MCF 10A (cell line): ENCODE data around the gene ANK2. TPM values are rescaled to one million over a fixed set of nuclear protein-coding genes. Genes with fewer than 3 reads are reported as not detected.

Source experiments
- BruUV-seq: library from RNA; stranded (reverse); fragments of 400-500 nt; replicated peaks from 2 replicates; lab custom pipeline; 2021; lab: Mats Ljungman, UMichigan
- CTCF ChIA-PET: fragments of 300-600 bp; sonication (Branson Sonifier 250); formaldehyde crosslinking; extraction: SDS; loops from one replicate; lab custom pipeline; 2021; ENCODE audit warnings: antibody characterized with exemption, inconsistent platforms; lab: Yijun Ruan, JAX
- POLR2A ChIA-PET: fragments of 300-600, 350-650 bp; sonication (Branson Sonifier 250); formaldehyde crosslinking; extraction: SDS; loops from one replicate; lab custom pipeline; 2020; ENCODE audit warnings: antibody characterized with exemption, inconsistent platforms; lab: Yijun Ruan, JAX
- DNase-seq: peaks from one replicate; pipeline ENCODE4 v3.0.0-alpha.2; 2018; ENCODE audit not compliant: unreplicated experiment
- H3K27ac Mint-ChIP-seq: one replicate; pipeline ENCODE4 v1.8.0; 2022; ENCODE audit warnings: mild to moderate bottlenecking, low read depth, mixed read lengths; ENCODE audit not compliant: unreplicated experiment
- H3K27me3 Mint-ChIP-seq: one replicate; pipeline ENCODE4 v1.8.0; 2022; ENCODE audit warnings: mixed read lengths; ENCODE audit not compliant: insufficient read depth, unreplicated experiment
- H3K36me3 Mint-ChIP-seq: one replicate; pipeline ENCODE4 v1.8.0; 2022; ENCODE audit warnings: mild to moderate bottlenecking, moderate library complexity, mixed read lengths; ENCODE audit not compliant: insufficient read depth, unreplicated experiment
- H3K4me1 Mint-ChIP-seq: one replicate; pipeline ENCODE4 v1.8.0; 2022; ENCODE audit warnings: mixed read lengths; ENCODE audit not compliant: insufficient read depth, unreplicated experiment
- H3K4me3 Mint-ChIP-seq: one replicate; pipeline ENCODE4 v1.8.0; 2022; ENCODE audit warnings: mild to moderate bottlenecking, moderate library complexity, mixed read lengths; ENCODE audit not compliant: unreplicated experiment
- H3K9me3 Mint-ChIP-seq: one replicate; pipeline ENCODE4 v1.8.0; 2022; ENCODE audit warnings: mixed read lengths; ENCODE audit not compliant: unreplicated experiment
- intact Hi-C: fragments of 100-400 bp; cut with micrococcal nuclease; formaldehyde crosslinking; loops from 2 replicates; pipeline ENCODE4 v1.14.1; 2022
- total RNA-seq: library from RNA; stranded (reverse); gene quantifications from 2 replicates; pipeline ENCODE4 v1.2.3, GENCODE V29; 2022
- TF ChIP-seq, protein P1 (sequence below): fragments of 200-600 bp; IDR thresholded peaks from one replicate; pipeline ENCODE4 v1.8.0; 2022; ENCODE audit warnings: antibody characterized with exemption, mild to moderate bottlenecking; ENCODE audit not compliant: unreplicated experiment

ANK2 gene
- total RNA-seq, 1 experiment from 2014 or later, result 37.4 TPM

GRCh38 chr4:113186913-113187312 lies 137.5 kb downstream of the ANK2 start:
- H3K27ac Mint-ChIP-seq, result no peak overlapping the region
- CTCF ChIA-PET, result no interaction called here

DNA sequence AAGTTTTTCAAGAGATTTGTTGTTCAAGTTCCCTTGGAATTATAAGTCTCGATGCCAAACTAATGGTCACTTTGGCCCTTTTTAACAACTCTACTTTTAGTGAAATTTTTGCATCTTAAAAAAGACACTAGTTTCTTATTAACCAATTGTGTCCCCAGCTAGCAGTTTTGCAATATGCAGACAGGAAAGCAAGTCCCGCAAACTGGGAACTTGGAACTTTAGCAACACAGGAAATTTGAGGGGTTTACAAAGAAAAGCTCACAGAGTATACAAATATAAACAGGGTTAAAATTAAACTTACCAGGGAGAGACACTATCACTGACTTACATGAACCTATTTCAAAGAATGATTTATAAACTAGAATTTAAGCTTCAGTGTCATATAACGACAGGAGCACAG lies 137.9 kb downstream of the ANK2 start:
- intact Hi-C loops, result no loop called here
- Mint-ChIP-seq H3K9me3 (no peaks in the 10 kb centered on the region), H3K27ac (no peak overlapping the region), H3K27me3 (no peaks in the 10 kb centered on the region), H3K4me3 (no peak overlapping the region), H3K36me3 (no peaks in the 10 kb centered on the region), H3K4me1 (no peaks in the 10 kb centered on the region)
- TF ChIP-seq, protein P1, sequence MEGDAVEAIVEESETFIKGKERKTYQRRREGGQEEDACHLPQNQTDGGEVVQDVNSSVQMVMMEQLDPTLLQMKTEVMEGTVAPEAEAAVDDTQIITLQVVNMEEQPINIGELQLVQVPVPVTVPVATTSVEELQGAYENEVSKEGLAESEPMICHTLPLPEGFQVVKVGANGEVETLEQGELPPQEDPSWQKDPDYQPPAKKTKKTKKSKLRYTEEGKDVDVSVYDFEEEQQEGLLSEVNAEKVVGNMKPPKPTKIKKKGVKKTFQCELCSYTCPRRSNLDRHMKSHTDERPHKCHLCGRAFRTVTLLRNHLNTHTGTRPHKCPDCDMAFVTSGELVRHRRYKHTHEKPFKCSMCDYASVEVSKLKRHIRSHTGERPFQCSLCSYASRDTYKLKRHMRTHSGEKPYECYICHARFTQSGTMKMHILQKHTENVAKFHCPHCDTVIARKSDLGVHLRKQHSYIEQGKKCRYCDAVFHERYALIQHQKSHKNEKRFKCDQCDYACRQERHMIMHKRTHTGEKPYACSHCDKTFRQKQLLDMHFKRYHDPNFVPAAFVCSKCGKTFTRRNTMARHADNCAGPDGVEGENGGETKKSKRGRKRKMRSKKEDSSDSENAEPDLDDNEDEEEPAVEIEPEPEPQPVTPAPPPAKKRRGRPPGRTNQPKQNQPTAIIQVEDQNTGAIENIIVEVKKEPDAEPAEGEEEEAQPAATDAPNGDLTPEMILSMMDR, result no peak
- ChIA-PET CTCF (no interaction called here), POLR2A (no interaction called here)
- BruUV-seq, result no TSS peak
- DNase-seq, result no peak

More at GRCh38 chr4:113186913-113187312, 137.5 kb downstream of the ANK2 start:
- Mint-ChIP-seq H3K36me3 (no peaks in the 10 kb centered on the region), H3K4me1 (no peaks in the 10 kb centered on the region), H3K4me3 (no peak overlapping the region), H3K9me3 (no peaks in the 10 kb centered on the region), H3K27me3 (no peaks in the 10 kb centered on the region)
- no peak for DNase-seq
- POLR2A ChIA-PET, result no interaction called here
- TF ChIP-seq, protein P1, result no peak
- no TSS peak for BruUV-seq
- intact Hi-C loops, result no loop called here

GRCh38 chr4:113189546-113189945 lies 140.1 kb downstream of the ANK2 start:
- ChIA-PET CTCF (interaction anchor here (0.6 to 0.7 kb wide), 2 partner anchors 44 to 593 kb away, joined by 3 to 4 read pairs; no protein-coding TSS in a partner anchor), POLR2A (no interaction called here)
- intact Hi-C loops, result no loop called here
- no peak overlapping the region for H3K4me3 Mint-ChIP-seq
- H3K36me3 Mint-ChIP-seq, result no peaks in the 10 kb centered on the region
- DNase-seq, result no peak
- TF ChIP-seq, protein P1, result no peak
- no peak overlapping the region for H3K27ac Mint-ChIP-seq
- no peaks in the 10 kb centered on the region for H3K27me3 Mint-ChIP-seq
- H3K4me1 Mint-ChIP-seq, result no peaks in the 10 kb centered on the region
- no TSS peak for BruUV-seq
- no peaks in the 10 kb centered on the region for H3K9me3 Mint-ChIP-seq

- TF ChIP-seq, protein P1, result no peak
- ChIA-PET POLR2A (no interaction called here), CTCF (no interaction called here)
- intact Hi-C loops, result no loop called here
- Mint-ChIP-seq H3K27ac (no peak overlapping the region), H3K27me3 (no peaks in the 10 kb centered on the region), H3K4me3 (no peak overlapping the region), H3K36me3 (no peaks in the 10 kb centered on the region), H3K4me1 (no peaks in the 10 kb centered on the region), H3K9me3 (no peaks in the 10 kb centered on the region)
- DNase-seq, result no peak
- no TSS peak for BruUV-seq
These were observed 159.7 kb downstream of the ANK2 start for GRCh38 chr4:113209153-113209552.
